Measurements from ENCODE around the gene RAP1A. TPM values are rescaled to one million over a fixed set of nuclear protein-coding genes. Genes with fewer than 3 reads are reported as not detected.

RAP1A gene
- total RNA-seq, 1 experiment from 2014 or later = 37.1 TPM

GRCh38 chr1:111699268-111699667, 79.7 kb downstream of the RAP1A start:
- no TSS peak for BruUV-seq (replicated peaks)
- no peak overlapping the region for H3K4me3 ChIP-seq (ENCODE audit: low read depth in 2 of 2, low read length in 2 of 2)
- in situ Hi-C loops (cut with HindIII; ENCODE audit: low pct_unique_long_range_greater_than_20kb, low sequenced_read_pairs) (no loop called here), intact Hi-C loops (cut with micrococcal nuclease; ENCODE audit: unreplicated experiment) (no loop called here)
- H3K27ac ChIP-seq (ENCODE audit: low read length) = no peak overlapping the region
- peaks cover 4% of the 10 kb centered on the region for H3K36me3 ChIP-seq (ENCODE audit: control insufficient read depth, insufficient read depth, low read length)
- CTCF ChIA-PET = no interaction called here
- no peak for TF ChIP-seq SIN3A (IDR thresholded peaks at IDR 0.05; ENCODE audit: borderline replicate concordance, insufficient read depth, low read depth, low read length)
- no peak for TF ChIP-seq POLR2AphosphoS5 (IDR thresholded peaks at IDR 0.05; ENCODE audit: low read depth, low read length)
- TF ChIP-seq CTCF (IDR thresholded peaks at IDR 0.05) = no peak
- TF ChIP-seq, protein P1, sequence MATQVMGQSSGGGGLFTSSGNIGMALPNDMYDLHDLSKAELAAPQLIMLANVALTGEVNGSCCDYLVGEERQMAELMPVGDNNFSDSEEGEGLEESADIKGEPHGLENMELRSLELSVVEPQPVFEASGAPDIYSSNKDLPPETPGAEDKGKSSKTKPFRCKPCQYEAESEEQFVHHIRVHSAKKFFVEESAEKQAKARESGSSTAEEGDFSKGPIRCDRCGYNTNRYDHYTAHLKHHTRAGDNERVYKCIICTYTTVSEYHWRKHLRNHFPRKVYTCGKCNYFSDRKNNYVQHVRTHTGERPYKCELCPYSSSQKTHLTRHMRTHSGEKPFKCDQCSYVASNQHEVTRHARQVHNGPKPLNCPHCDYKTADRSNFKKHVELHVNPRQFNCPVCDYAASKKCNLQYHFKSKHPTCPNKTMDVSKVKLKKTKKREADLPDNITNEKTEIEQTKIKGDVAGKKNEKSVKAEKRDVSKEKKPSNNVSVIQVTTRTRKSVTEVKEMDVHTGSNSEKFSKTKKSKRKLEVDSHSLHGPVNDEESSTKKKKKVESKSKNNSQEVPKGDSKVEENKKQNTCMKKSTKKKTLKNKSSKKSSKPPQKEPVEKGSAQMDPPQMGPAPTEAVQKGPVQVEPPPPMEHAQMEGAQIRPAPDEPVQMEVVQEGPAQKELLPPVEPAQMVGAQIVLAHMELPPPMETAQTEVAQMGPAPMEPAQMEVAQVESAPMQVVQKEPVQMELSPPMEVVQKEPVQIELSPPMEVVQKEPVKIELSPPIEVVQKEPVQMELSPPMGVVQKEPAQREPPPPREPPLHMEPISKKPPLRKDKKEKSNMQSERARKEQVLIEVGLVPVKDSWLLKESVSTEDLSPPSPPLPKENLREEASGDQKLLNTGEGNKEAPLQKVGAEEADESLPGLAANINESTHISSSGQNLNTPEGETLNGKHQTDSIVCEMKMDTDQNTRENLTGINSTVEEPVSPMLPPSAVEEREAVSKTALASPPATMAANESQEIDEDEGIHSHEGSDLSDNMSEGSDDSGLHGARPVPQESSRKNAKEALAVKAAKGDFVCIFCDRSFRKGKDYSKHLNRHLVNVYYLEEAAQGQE (IDR thresholded peaks at IDR 0.05; ENCODE audit: insufficient read depth in 1 of 2, low read depth in 2 of 2, low read length in 1 of 2) = no peak
- no peak for TF ChIP-seq TCF7L2 (IDR thresholded peaks at IDR 0.05; ENCODE audit: low read depth, low read length)
- POLR2A ChIA-PET = no interaction called here
- H3K27me3 ChIP-seq (ENCODE audit: control insufficient read depth, insufficient read depth, low read length) = no peaks in the 10 kb centered on the region
- ATAC-seq (no peak), DNase-seq (ENCODE audit: low read depth, low spot score) (no peak)
- H3K4me1 ChIP-seq (ENCODE audit: control insufficient read depth, insufficient read depth, low read length) = no peaks in the 10 kb centered on the region
- H3K9me3 ChIP-seq (ENCODE audit: control insufficient read depth, insufficient read depth, low read depth, low read length) = no peaks in the 10 kb centered on the region

GRCh38 chr1:111702504-111703050, 83.0 kb downstream of the RAP1A start:
- ChIA-PET POLR2A (interaction anchor here (0.6 kb wide), 1 partner anchor 65 kb away, joined by 3 read pairs; no protein-coding TSS in a partner anchor), CTCF (interaction anchor here (0.9 kb wide), 1 partner anchor 12 kb away, joined by 7 read pairs; no protein-coding TSS in a partner anchor)
- Histone ChIP-seq H3K4me1 (ENCODE audit: control insufficient read depth, insufficient read depth, low read length) (no peaks in the 10 kb centered on the region), H3K4me3 (ENCODE audit: low read depth in 2 of 2, low read length in 2 of 2) (no peak overlapping the region), H3K27me3 (ENCODE audit: control insufficient read depth, insufficient read depth, low read length) (no peaks in the 10 kb centered on the region), H3K9me3 (ENCODE audit: control insufficient read depth, insufficient read depth, low read depth, low read length) (no peaks in the 10 kb centered on the region), H3K36me3 (ENCODE audit: control insufficient read depth, insufficient read depth, low read length) (peaks cover 8% of the 10 kb centered on the region), H3K27ac (ENCODE audit: low read length) (no peak overlapping the region)
- in situ Hi-C loops (cut with HindIII; ENCODE audit: low pct_unique_long_range_greater_than_20kb, low sequenced_read_pairs) (no loop called here), intact Hi-C loops (cut with micrococcal nuclease; ENCODE audit: unreplicated experiment) (no loop called here)
- DNase-seq (ENCODE audit: low read depth, low spot score) (no peak), ATAC-seq (no peak)
- TF ChIP-seq TCF7L2 (IDR thresholded peaks at IDR 0.05; ENCODE audit: low read depth, low read length) (no peak), CTCF (IDR thresholded peaks at IDR 0.05) (no peak), POLR2AphosphoS5 (IDR thresholded peaks at IDR 0.05; ENCODE audit: low read depth, low read length) (no peak), SIN3A (IDR thresholded peaks at IDR 0.05; ENCODE audit: borderline replicate concordance, insufficient read depth, low read depth, low read length) (no peak)
- TF ChIP-seq, protein P1 (IDR thresholded peaks at IDR 0.05; ENCODE audit: insufficient read depth in 1 of 2, low read depth in 2 of 2, low read length in 1 of 2) = no peak
- no TSS peak for BruUV-seq (replicated peaks)
